HepG2 (cell line): ENCODE results near the gene CCDC106. TPM values are rescaled to one million over a fixed set of nuclear protein-coding genes. Genes with fewer than 3 reads are reported as not detected.
A peak's percentile ranks its signal among the peaks of the same experiment; 100 is the strongest.

ENCODE experiments used
- ATAC-seq: fragments of 200-7000 bp; cut with Tn5 transposase; 3 replicates; pipeline ENCODE4 v1.9.1; 2020; ENCODE audit warnings: mild to moderate bottlenecking, moderate library complexity
- BruUV-seq: library from RNA; stranded (reverse); fragments of 400-500 nt; replicated peaks from 2 replicates; lab custom pipeline; 2021; lab: Mats Ljungman, UMichigan
- CTCF ChIA-PET: fragments of 300-600 bp; formaldehyde crosslinking; extraction: SDS; loops from one replicate; lab custom pipeline; 2021; ENCODE audit warnings: low total read pairs, inconsistent platforms, low intra/inter-chr PET ratio; lab: Yijun Ruan, JAX
- POLR2A ChIA-PET: fragments of 350-600 bp; sonication (Branson Sonifier 250); formaldehyde crosslinking; loops from one replicate; lab custom pipeline; 2020; ENCODE audit warnings: antibody characterized with exemption, inconsistent platforms; lab: Yijun Ruan, JAX
- DNase-seq: peaks from one replicate; pipeline ENCODE4 v3.0.0-alpha.2; 2015; ENCODE audit warnings: low spot score
- FAIRE-seq: peaks from 3 replicates; lab custom pipeline; 2011; peaks lifted over from hg19 to GRCh38; lab: Jason Lieb, UNC
- H2AFZ ChIP-seq: one replicate; pipeline ENCODE4 v1.6.1; 2011; ENCODE audit warnings: low read length, inconsistent platforms
- H3K27ac ChIP-seq: fragments of 300-600 bp; 3 replicates; pipeline ENCODE4 v1.8.0; 2011; ENCODE audit warnings: mixed run types, mild to moderate bottlenecking, mixed read lengths, low read length, inconsistent platforms; ENCODE audit not compliant: insufficient read depth; ENCODE audit errors: extremely low read length
- H3K27me3 ChIP-seq, 2 experiments: fragments of 200-600 bp in 1 of 2; 2 replicates in 1 of 2; 3 replicates in 1 of 2; pipeline versions ENCODE4 v1.6.0 to v1.8.0; 2011; ENCODE audit warnings: low read length in 2 of 2, mild to moderate bottlenecking in 2 of 2, moderate library complexity in 2 of 2, inconsistent platforms in 1 of 2; ENCODE audit not compliant: insufficient read depth in 2 of 2, control insufficient read depth in 1 of 2
- H3K36me3 ChIP-seq, 2 experiments: fragments of 200-600 bp in 1 of 2; replicated peaks in 1 of 2; 2 replicates in 1 of 2; 3 replicates in 1 of 2; pipeline versions ENCODE4 v1.5.1 to v1.8.0; 2011; ENCODE audit warnings: low read length in 2 of 2, inconsistent platforms in 1 of 2; ENCODE audit not compliant: insufficient read depth in 2 of 2, control insufficient read depth in 1 of 2
- H3K4me1 ChIP-seq: 2 replicates; pipeline ENCODE4 v1.5.1; 2012; ENCODE audit warnings: low read length, inconsistent platforms; ENCODE audit not compliant: insufficient read depth
- H3K4me2 ChIP-seq: 2 replicates; pipeline ENCODE4 v1.6.0; 2011; ENCODE audit warnings: low read depth, low read length, inconsistent platforms
- H3K4me3 ChIP-seq, 3 experiments: fragments of 200-600 bp in 1 of 3; sonication (generic), shearing (Covaris generic) in 1 of 3; replicated peaks in 1 of 3; 2 replicates each; pipeline ENCODE4 v1.5.1; 2011 to 2016; ENCODE audit warnings: low read length in 3 of 3, inconsistent platforms in 2 of 3, low read depth in 2 of 3, mild to moderate bottlenecking in 2 of 3, control low read depth in 1 of 3, mixed read lengths in 1 of 3; ENCODE audit not compliant: insufficient read depth in 1 of 3
- H3K79me2 ChIP-seq: one replicate; pipeline ENCODE4 v1.6.1; 2011; ENCODE audit warnings: low read length, inconsistent platforms; ENCODE audit not compliant: insufficient read depth
- H3K9ac ChIP-seq: 2 replicates; pipeline ENCODE4 v1.6.0; 2011; ENCODE audit warnings: mild to moderate bottlenecking, low read depth, low read length, inconsistent platforms; ENCODE audit not compliant: insufficient read depth
- H3K9me3 ChIP-seq: 2 replicates; pipeline ENCODE4 v1.5.1; 2012; ENCODE audit warnings: mild to moderate bottlenecking, low read length
- H4K20me1 ChIP-seq: 2 replicates; pipeline ENCODE4 v1.6.0; 2011; ENCODE audit warnings: inconsistent platforms, mild to moderate bottlenecking, low read length, moderate library complexity; ENCODE audit not compliant: insufficient read depth
- AKAP8 ChIP-seq: sonication (generic); formaldehyde crosslinking; IDR thresholded peaks from 2 replicates; pipeline ENCODE4 v1.5.1; 2020; ENCODE audit warnings: mild to moderate bottlenecking, missing genetic modification reagents
- ARNTL ChIP-seq: sonication (generic); formaldehyde crosslinking; IDR thresholded peaks from 2 replicates; pipeline ENCODE4 v1.4.0; 2020; ENCODE audit warnings: mild to moderate bottlenecking, missing genetic modification reagents
- ATF1 ChIP-seq: IDR thresholded peaks from 2 replicates; pipeline ENCODE4 v1.6.1; 2016; ENCODE audit warnings: mild to moderate bottlenecking, control low read depth
- CEBPG ChIP-seq: IDR thresholded peaks from 2 replicates; pipeline ENCODE4 v1.6.1; 2016
- GATA4 ChIP-seq: sonication (generic); IDR thresholded peaks from 2 replicates; pipeline ENCODE4 v1.6.1; 2016; ENCODE audit warnings: antibody characterized with exemption, low read depth, borderline replicate concordance
- HHEX ChIP-seq: IDR thresholded peaks from 2 replicates; pipeline ENCODE4 v1.6.1; 2016; ENCODE audit warnings: control low read depth
- NFE2L2 ChIP-seq: fragments of 150-350 bp; IDR thresholded peaks from 2 replicates; pipeline ENCODE4 v1.6.1; 2014; ENCODE audit warnings: low read length
- NFKB2 ChIP-seq: sonication (generic); formaldehyde crosslinking; IDR thresholded peaks from 2 replicates; pipeline ENCODE4 v1.4.0; 2020; ENCODE audit warnings: missing genetic modification reagents, borderline replicate concordance
- PCBP1 ChIP-seq: fragments of 200-400 bp; formaldehyde crosslinking; IDR thresholded peaks from 2 replicates; pipeline ENCODE4 v1.6.1; 2017; ENCODE audit warnings: mild to moderate bottlenecking, low read depth, low read length, borderline replicate concordance
- POLR2A ChIP-seq, 2 experiments: IDR thresholded peaks; 2 replicates each; pipeline ENCODE4 v1.6.1; 2011; ENCODE audit warnings: low read depth in 2 of 2, low read length in 2 of 2, mild to moderate bottlenecking in 1 of 2, moderate library complexity in 1 of 2; ENCODE audit not compliant: insufficient read depth in 1 of 2
- SAP130 ChIP-seq: IDR thresholded peaks from 2 replicates; pipeline ENCODE4 v1.6.1; 2016; ENCODE audit warnings: low read depth
- SUZ12 ChIP-seq: fragments of 150-350 bp; IDR thresholded peaks from 2 replicates; pipeline ENCODE4 v1.6.1; 2014; ENCODE audit warnings: low read depth, low read length
- ZBTB42 ChIP-seq: sonication (generic); formaldehyde crosslinking; IDR thresholded peaks from 2 replicates; pipeline ENCODE4 v1.5.0; 2020; ENCODE audit warnings: mild to moderate bottlenecking, missing genetic modification reagents
- ZFAT ChIP-seq: sonication (generic); formaldehyde crosslinking; conservative IDR thresholded peaks from 2 replicates; pipeline ENCODE4 v1.8.1; 2023; ENCODE audit warnings: missing genetic modification reagents, inconsistent platforms
- ZNF263 ChIP-seq: sonication (generic); formaldehyde crosslinking; IDR thresholded peaks from 2 replicates; pipeline ENCODE4 v1.4.0; 2020; ENCODE audit warnings: missing genetic modification reagents
- ZNF317 ChIP-seq: sonication (generic); formaldehyde crosslinking; IDR thresholded peaks from 2 replicates; pipeline ENCODE4 v1.5.0; 2020; ENCODE audit warnings: mild to moderate bottlenecking, missing genetic modification reagents
- ZNF567 ChIP-seq: sonication (generic); formaldehyde crosslinking; IDR thresholded peaks from 2 replicates; pipeline ENCODE4 v1.8.1; 2023; ENCODE audit warnings: mild to moderate bottlenecking, missing genetic modification reagents, borderline replicate concordance
- ZNF572 ChIP-seq: sonication (generic); formaldehyde crosslinking; IDR thresholded peaks from 2 replicates; pipeline ENCODE4 v1.5.1; 2020; ENCODE audit warnings: mild to moderate bottlenecking, missing genetic modification reagents
- ZNF775 ChIP-seq: sonication (generic); formaldehyde crosslinking; IDR thresholded peaks from 2 replicates; pipeline ENCODE4 v1.4.0; 2020; ENCODE audit warnings: missing genetic modification reagents, mild to moderate bottlenecking, moderate library complexity, borderline replicate concordance
- WGBS: methylation state at CpG from one replicate; pipeline ENCODE4 v1.1.6; 2017; ENCODE audit warnings: low lambda C conversion rate; 5-methylcytosine and 5-hydroxymethylcytosine counted together
- in situ Hi-C: cut with HindIII; loops from 2 replicates; pipeline ENCODE4 v1.10.0; 2017; ENCODE audit warnings: low pct_unique_long_range_greater_than_20kb; ENCODE audit not compliant: extremely low pct_ligation_motif_present
- intact Hi-C: fragments of 100-400 bp; cut with micrococcal nuclease; formaldehyde crosslinking; loops from one replicate; pipeline ENCODE4 v1.10.0; 2022; ENCODE audit not compliant: unreplicated experiment
- polyA plus RNA-seq, 8 experiments: library from polyadenylated mRNA; depleted of rRNA in 3 of 8; stranded (reverse) in 7 of 8; unstranded in 1 of 8; fragments of >200 nt; fragmentation: Illumina TruSeq in 4 of 8; extraction: Trizol in 4 of 8; gene quantifications; 2 replicates each; pipeline versions ENCODE4 v1.2.1 to v1.2.3, GENCODE V29; 2011 to 2016; ENCODE audit warnings: low read depth in 4 of 8, missing spikeins in 1 of 8, mixed read lengths in 1 of 8; ENCODE audit not compliant: insufficient read depth in 1 of 8
- total RNA-seq, 5 experiments: library from RNA; depleted of rRNA; stranded (reverse); fragments of >200 nt; fragmentation: Illumina TruSeq; extraction: Trizol; gene quantifications; 2 replicates each; pipeline ENCODE4 v1.2.3, GENCODE V29; 2016; ENCODE audit warnings: low read depth in 1 of 5
- TF ChIP-seq, protein P1 (sequence below): sonication (generic); formaldehyde crosslinking; IDR thresholded peaks from 2 replicates; pipeline ENCODE4 v1.5.1; 2020; ENCODE audit warnings: missing genetic modification reagents, mild to moderate bottlenecking, borderline replicate concordance

CCDC106 gene
- total and polyA plus RNA-seq, 2 of the 13 experiments (the other 11 are each of a cell fraction or from before 2014, with no cell fraction given) = 4.7 to 8.8 TPM

GRCh38 chr19:55644191-55644833 is 3.7 kb upstream of the CCDC106 start:
- ATAC-seq (no peak), FAIRE-seq (no peak), DNase-seq (no peak)
- no peaks in the 10 kb centered on the region for H3K9me3 ChIP-seq
- intact Hi-C loops (no loop called here), in situ Hi-C loops (no loop called here)
- TF ChIP-seq HHEX (CRISPR knock-in tag) (no peak), ZNF263 (CRISPR knock-in tag) (peak; percentile 49; the same call in 1 of the 2 replicates), ZNF775 (CRISPR knock-in tag) (no peak), PCBP1 (no peak), ZNF317 (CRISPR knock-in tag) (0 out of 2 replicates have a peak, but pooled peaks have one; percentile 31), ZBTB42 (CRISPR knock-in tag) (no peak), ZFAT (CRISPR knock-in tag) (no peak), POLR2A (IDR thresholded peaks at IDR 0.05; ENCODE audit: insufficient read depth in 1 of 2, low read depth in 2 of 2, low read length in 2 of 2) (0 out of 4 replicates have a peak, but pooled peaks of 1 of the 2 experiments have one; percentile 20), GATA4 (no peak), CEBPG (no peak), NFKB2 (CRISPR knock-in tag) (peak; percentile 46; the same call in 1 of the 2 replicates), ZNF567 (CRISPR knock-in tag) (no peak), ARNTL (CRISPR knock-in tag) (no peak), ATF1 (CRISPR knock-in tag) (no peak), ZNF572 (no peak), SUZ12 (no peak), NFE2L2 (no peak), SAP130 (CRISPR knock-in tag) (peak; percentile 12; the same call in 1 of the 2 replicates), AKAP8 (CRISPR knock-in tag) (0 out of 2 replicates have a peak, but pooled peaks have one; percentile 20)
- TF ChIP-seq, protein P1, sequence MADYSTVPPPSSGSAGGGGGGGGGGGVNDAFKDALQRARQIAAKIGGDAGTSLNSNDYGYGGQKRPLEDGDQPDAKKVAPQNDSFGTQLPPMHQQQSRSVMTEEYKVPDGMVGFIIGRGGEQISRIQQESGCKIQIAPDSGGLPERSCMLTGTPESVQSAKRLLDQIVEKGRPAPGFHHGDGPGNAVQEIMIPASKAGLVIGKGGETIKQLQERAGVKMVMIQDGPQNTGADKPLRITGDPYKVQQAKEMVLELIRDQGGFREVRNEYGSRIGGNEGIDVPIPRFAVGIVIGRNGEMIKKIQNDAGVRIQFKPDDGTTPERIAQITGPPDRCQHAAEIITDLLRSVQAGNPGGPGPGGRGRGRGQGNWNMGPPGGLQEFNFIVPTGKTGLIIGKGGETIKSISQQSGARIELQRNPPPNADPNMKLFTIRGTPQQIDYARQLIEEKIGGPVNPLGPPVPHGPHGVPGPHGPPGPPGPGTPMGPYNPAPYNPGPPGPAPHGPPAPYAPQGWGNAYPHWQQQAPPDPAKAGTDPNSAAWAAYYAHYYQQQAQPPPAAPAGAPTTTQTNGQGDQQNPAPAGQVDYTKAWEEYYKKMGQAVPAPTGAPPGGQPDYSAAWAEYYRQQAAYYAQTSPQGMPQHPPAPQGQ (CRISPR knock-in tag) = no peak
- 35% methylated on average over 12 of the region's 12 CpGs for WGBS
- peaks cover 0 to 10% of the 10 kb centered on the region in 2 experiments; a peak in 2 of 5 replicates for H3K36me3 ChIP-seq
- peak overlapping the region; percentile 79 for H3K27ac ChIP-seq
- peaks cover 61% of the 10 kb centered on the region for H3K4me1 ChIP-seq
- ChIA-PET CTCF (interaction anchor here (1.1 kb wide), 1 partner anchor 9 kb away, joined by 3 read pairs; no protein-coding TSS in a partner anchor), POLR2A (interaction anchor here (2.4 kb wide), 1 partner anchor 10 kb away, joined by 10 read pairs; the partner anchor contains the start of gene U2AF2)
- peak overlapping the region; percentile 92 to 96 (median 92) for H3K4me3 ChIP-seq
- H3K27me3 ChIP-seq = no peaks in the 10 kb centered on the region; a peak in 1 of 5 replicates
- H3K4me2 ChIP-seq = peak overlapping the region; percentile 84
- H2AFZ ChIP-seq = no peak overlapping the region
- no TSS peak for BruUV-seq
- peaks cover 41% of the 10 kb centered on the region for H3K79me2 ChIP-seq
- no peaks in the 10 kb centered on the region for H4K20me1 ChIP-seq
- peak overlapping the region; percentile 84 for H3K9ac ChIP-seq
